ENCODE results near the gene TRNT1.

DNA sequence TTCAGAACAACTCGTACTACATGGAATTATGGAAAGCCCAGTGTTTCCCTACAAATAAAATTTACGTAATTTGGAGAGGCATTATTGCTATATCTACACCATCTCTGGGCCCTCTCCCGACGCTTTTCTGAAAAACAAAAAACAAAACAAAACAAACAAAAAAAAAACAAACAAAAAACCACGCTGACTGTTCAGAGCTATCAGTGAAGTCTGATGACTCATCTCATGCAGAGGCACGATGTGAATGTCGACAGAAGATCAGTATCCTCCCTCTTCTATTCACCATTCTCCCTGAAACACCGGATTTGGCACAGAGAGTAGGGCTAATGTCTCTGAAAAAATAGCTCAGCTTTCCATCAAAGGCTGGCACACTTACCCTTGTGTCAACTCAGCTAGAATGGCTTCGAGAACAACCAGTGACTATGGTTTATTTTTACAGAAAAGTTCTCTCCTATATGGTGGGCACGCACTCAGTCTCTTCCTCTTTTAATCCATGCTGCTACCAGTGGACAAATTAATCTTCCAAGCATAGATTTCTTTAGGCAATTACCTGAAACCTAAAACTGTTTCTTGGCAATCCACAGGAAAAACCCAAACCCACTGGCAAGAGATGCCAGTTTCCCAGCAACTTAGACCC, 51.2 kb downstream of the TRNT1 start:
- TF ChIP-seq MXI1 (conservative IDR thresholded peaks at IDR 0.05; ENCODE audit: poor library complexity, severe bottlenecking) (no peak), POLR2AphosphoS5 (IDR thresholded peaks at IDR 0.05) (no peak)

Data from neural cell (in vitro differentiated cells).